Limb (tissue), 2 donors: ENCODE measurements around the gene PC.
"Not testable (repeated sequence)": the region's sequence is repeated elsewhere in the genome, so short reads cannot be mapped to it uniquely, and the experiment has no call there.

Source experiments
- DNase-seq, 2 donors: peaks; one replicate each; pipeline ENCODE4 v3.0.0-alpha.2; 2016; ENCODE audit errors: extremely low spot score in 2 of 2

PC gene

GRCh38 chr11:66844496-66845142, 113.6 kb downstream of the PC start:
- no peak for DNase-seq

GRCh38 chr11:66843776-66844495, 114.2 kb downstream of the PC start:
- DNase-seq = no peak

GRCh38 chr11:66842896-66843775, 115.0 kb downstream of the PC start, which contains the start of gene RCE1:
Gene RCE1 (plus strand): TSS chr11:66843441. CDS start chr11:66843456, 15 bp downstream.
- peak; percentile 88 to 96 for DNase-seq

- DNase-seq = no peak
Measured at GRCh38 chr11:66842501-66842895, 115.7 kb downstream of the PC start.

DNA sequence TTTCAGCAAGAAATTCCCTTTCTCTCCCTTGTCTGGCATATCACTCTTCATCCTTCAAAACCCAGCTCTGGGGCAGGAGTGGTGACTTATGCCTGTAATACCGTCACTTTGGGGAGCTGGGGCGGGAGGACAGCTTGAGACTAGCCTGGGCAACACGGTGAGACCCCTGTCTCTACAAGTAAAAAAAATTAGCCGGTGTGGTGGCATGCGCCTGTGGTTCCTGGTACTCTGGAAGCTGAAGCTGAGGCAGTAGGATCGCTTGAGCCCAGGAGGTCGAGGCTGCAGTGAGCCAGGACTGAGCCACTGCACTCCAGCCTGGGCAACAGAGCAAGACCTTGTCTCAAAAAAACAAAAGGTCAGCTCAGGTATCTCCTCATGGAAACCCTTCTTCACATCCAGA, 116.3 kb downstream of the PC start:
- DNase-seq = no peak

DNA sequence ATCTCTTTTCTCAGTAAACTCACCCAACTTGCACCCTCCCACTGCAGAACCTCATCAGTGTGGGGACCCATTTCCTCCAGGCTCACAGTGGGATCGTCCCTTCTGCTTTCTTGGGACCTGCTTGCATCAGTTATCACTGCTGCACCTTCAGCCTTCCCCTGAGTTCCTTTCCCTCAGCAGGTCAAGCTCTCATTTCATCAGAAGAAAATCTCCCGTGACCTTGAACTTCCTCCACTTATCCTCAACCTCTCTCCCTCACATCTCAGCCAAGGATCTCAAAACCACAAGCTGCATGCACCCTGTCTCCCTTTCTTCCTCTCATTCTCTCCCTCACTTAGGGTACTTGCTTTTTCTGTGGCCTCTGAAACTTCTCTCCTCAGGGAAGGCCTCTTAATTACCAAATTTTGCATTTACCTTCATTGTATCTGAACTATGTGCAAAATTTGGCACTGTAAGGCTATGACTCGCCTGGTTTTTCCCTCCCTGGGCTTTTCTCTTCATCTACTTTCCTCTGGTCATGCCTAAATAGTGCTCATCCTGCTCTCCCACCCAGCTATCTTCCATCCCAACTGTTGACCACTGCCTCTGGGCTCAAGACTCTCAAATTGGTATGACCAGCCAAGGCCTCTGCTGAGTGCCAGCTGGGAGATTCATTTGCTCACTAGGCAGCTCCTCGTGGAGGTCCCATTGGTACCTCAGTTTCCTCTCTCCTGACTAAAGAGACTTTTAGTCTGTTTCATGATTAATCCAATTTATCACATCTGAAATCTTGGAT, 117.7 kb downstream of the PC start:
- DNase-seq = no peak

DNA sequence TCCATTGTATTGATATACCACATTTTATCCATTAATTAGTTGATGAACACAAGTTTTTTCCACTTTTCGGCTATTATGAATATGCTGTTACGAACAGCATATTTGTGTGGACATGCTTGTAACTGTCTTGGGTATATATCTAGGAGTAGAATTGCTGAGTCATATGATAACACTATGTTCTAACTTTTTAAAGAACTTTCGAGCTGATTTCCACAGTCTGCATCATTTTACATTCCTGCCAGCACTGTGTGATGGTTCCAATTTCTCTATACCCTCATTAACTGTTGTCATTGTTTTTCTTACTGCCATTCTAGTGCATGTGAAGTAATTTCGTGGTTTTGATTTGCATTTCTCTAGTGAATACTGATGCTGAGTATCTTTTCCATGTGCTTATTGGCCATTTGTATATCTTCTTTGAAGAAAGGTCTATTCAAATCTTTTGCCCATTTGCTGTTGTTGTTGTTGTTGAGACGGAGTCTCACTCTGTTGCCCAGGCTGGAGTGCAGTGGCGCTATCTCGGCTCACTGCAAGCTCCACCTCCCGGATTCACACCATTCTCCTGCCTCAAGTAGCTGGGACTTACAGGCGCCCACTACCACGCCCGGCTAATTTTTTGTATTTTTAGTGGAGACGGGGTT, 122.3 kb downstream of the PC start:
- no peak for DNase-seq

- no peak for DNase-seq
Measured at GRCh38 chr11:66834943-66835342, 123.2 kb downstream of the PC start.

DNA sequence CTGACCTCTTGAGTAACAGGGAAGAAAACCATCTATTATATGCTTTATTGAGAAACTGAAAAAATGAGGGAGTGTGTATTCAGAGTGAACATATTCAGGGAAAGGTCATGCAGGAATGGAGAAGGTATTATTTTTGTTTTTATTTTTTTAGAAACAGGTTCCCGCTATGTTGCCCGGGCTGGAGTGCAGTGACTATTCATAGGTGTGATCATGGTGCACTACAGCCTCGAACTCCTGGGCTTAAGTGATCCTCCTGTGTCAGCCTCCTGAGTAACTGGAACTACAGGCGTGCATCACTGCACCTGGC, 123.7 kb downstream of the PC start:
- DNase-seq = no peak

DNA sequence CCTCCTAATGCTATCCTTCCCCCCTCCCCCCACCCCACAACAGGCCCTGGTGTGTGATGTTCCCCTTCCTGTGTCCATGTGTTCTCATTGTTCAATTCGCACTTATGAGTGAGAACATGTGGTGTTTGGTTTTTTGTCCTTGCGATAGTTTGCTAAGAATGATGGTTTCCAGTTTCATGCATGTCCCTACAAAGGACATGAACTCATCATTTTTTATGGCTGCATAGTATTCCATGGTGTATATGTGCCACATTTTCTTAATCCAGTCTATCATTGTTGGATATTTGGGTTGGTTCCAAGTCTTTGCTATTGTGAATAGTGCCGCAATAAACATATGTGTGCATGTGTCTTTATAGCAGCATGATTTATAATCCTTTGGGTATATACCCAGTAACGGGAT, 133.6 kb downstream of the PC start:
- DNase-seq = not testable (repeated sequence)

GRCh38 chr11:66823700-66824099, 134.5 kb downstream of the PC start:
- no peak for DNase-seq

GRCh38 chr11:66820901-66821300, 137.3 kb downstream of the PC start:
- no peak for DNase-seq

GRCh38 chr11:66820381-66820780, 137.8 kb downstream of the PC start:
- no peak for DNase-seq

- no peak for DNase-seq
Measured at GRCh38 chr11:66818231-66818955, 139.8 kb downstream of the PC start.

GRCh38 chr11:66815646-66816045, 142.5 kb downstream of the PC start:
- DNase-seq = no peak

DNA sequence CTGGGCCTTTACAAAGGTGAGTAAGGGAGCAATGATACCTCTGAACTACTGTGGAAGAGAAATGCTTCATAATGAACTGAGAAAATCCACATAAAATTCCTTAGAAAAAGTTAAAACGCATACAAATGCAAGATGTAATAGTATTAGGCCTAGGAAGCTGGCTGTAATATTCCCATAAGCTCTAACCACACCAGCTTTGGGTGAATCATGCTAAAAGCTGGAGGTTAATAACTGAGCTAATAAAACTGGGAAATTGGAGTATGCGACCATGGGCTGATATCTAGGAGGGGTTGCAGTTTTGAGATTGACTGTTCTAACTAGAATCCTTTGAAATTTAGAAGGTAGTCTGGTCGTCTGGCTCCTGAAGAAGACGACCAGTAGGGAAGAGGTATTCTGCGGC, 143.5 kb downstream of the PC start:
- DNase-seq = no peak

DNA sequence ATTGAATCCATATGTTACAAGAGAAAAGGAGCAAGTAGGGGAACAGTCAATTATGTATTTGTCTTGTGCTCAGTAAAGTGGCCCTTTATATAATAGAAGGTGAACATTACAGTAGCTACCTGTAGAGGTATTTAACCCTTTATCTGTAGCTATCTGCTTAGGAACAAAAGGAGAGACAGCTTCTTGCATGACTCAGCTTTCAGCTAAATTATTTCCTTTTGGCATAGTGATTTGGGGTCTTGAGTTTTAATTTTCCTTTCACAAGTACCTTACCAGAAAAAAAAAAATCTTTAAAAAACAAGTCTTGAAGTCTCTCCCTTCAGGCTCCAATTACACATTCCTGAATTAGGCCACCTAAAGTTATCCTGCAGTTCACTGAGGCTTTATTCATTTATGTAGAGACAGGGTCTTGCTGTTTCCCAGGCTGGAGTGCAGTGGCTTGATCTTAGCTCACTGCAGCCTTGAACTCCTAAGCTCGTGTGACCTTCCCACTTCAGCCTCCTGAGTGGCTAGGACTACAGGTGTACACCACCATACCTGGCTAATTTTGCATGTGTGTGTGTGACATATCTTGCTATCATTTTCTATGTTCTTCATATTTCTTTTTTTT, 147.5 kb downstream of the PC start:
- DNase-seq = no peak

DNA sequence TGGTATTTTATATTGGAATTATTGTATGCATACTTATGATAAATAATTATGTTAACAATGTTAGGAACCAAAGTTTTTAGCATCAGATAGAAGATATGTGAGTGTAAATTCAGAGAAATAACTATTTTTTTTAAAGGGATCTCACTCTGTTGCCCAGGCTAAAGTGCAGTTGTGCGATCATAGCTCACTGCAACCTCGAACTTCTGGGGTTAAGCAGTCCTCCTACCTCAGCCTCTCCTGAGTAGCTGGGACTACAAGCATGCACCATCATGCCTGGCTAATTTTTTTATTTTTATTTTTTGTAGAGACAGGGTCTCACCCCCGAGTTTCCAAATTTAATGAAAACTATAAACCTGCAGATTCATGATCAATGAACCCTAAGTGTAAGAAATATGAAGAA, 148.6 kb downstream of the PC start:
- DNase-seq = no peak

- DNase-seq = no peak
Measured at GRCh38 chr11:66800720-66801428, 157.3 kb downstream of the PC start.
